Esophagus muscularis mucosa (tissue), 4 donors: ENCODE results near the gene STK33.

Experiments
- EP300 ChIP-seq: sonication (generic); formaldehyde crosslinking; IDR thresholded peaks from one replicate; pipeline ENCODE4 v1.6.1; 2017; ENCODE audit warnings: antibody characterized with exemption
- POLR2A ChIP-seq: fragments of 450-650 bp; IDR thresholded peaks from one replicate; pipeline ENCODE4 v1.6.1; 2017; ENCODE audit warnings: antibody characterized with exemption, moderate library complexity, mild to moderate bottlenecking, low read depth
- POLR2AphosphoS5 ChIP-seq, 2 donors: sonication (generic); formaldehyde crosslinking; IDR thresholded peaks; one replicate each; pipeline ENCODE4 v1.6.1; 2017; ENCODE audit warnings: antibody characterized with exemption in 2 of 2
- TF ChIP-seq, protein P1 (sequence below), 3 experiments: fragments of 200-600 bp in 2 of 3; fragments of 450-650 bp in 1 of 3; sonication (generic) in 2 of 3; IDR thresholded peaks; one replicate each; pipeline ENCODE4 v1.5.1; 2017 to 2019; ENCODE audit warnings: antibody characterized with exemption in 3 of 3, mild to moderate bottlenecking in 2 of 3, moderate library complexity in 1 of 3

DNA sequence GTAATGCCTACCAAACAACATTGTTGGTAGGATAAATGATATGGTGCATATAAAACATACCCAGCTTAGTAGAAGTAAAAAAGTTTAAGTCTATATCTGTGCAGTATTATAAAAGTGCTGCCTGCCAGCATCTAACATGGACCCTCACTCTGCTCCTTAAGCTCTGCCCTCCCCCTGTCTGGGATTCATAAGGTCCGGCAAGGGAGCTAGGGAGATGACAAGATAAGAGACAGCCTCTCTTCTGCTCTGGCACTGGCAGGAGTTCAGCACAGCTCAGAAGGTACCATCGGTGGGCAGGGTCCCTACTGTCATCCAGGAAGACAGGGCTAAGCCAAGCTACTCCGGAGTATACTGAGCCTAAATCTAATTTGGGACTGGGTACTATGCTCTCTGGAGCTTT is 45.6 kb upstream of the STK33 start:
- TF ChIP-seq, protein P1, sequence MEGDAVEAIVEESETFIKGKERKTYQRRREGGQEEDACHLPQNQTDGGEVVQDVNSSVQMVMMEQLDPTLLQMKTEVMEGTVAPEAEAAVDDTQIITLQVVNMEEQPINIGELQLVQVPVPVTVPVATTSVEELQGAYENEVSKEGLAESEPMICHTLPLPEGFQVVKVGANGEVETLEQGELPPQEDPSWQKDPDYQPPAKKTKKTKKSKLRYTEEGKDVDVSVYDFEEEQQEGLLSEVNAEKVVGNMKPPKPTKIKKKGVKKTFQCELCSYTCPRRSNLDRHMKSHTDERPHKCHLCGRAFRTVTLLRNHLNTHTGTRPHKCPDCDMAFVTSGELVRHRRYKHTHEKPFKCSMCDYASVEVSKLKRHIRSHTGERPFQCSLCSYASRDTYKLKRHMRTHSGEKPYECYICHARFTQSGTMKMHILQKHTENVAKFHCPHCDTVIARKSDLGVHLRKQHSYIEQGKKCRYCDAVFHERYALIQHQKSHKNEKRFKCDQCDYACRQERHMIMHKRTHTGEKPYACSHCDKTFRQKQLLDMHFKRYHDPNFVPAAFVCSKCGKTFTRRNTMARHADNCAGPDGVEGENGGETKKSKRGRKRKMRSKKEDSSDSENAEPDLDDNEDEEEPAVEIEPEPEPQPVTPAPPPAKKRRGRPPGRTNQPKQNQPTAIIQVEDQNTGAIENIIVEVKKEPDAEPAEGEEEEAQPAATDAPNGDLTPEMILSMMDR (IDR thresholded peaks at IDR 0.05) = no peak
- no peak for TF ChIP-seq POLR2A
- TF ChIP-seq POLR2AphosphoS5 (IDR thresholded peaks at IDR 0.05) = no peak
- TF ChIP-seq EP300 = no peak
